Astrocyte (in vitro differentiated cells and primary cell): ENCODE measurements around the gene NXPH1. TPM values are rescaled to one million over a fixed set of nuclear protein-coding genes. Genes with fewer than 3 reads are reported as not detected.

Source experiments
- DNase-seq: peaks from one replicate; pipeline ENCODE4 v3.0.0-alpha.2; 2010; ENCODE audit warnings: low read depth
- FAIRE-seq: peaks from 2 replicates; lab custom pipeline; 2011; peaks lifted over from hg19 to GRCh38; lab: Jason Lieb, UNC
- H2AFZ ChIP-seq: 2 replicates; pipeline ENCODE4 v1.6.0; 2012; ENCODE audit warnings: low read depth, low read length, inconsistent platforms
- H3K27ac ChIP-seq: 2 replicates; pipeline ENCODE4 v1.5.1; 2011; ENCODE audit warnings: low read depth, low read length, inconsistent platforms
- H3K27me3 ChIP-seq: 2 replicates; pipeline ENCODE4 v1.6.0; 2011; ENCODE audit warnings: low read length, inconsistent platforms; ENCODE audit not compliant: insufficient read depth
- H3K36me3 ChIP-seq: 2 replicates; pipeline ENCODE4 v1.5.1; 2011; ENCODE audit warnings: low read length, inconsistent platforms; ENCODE audit not compliant: insufficient read depth
- H3K4me1 ChIP-seq: 2 replicates; pipeline ENCODE4 v1.5.1; 2011; ENCODE audit warnings: low read length, inconsistent platforms; ENCODE audit not compliant: insufficient read depth
- H3K4me2 ChIP-seq: 2 replicates; pipeline ENCODE4 v1.6.0; 2012; ENCODE audit warnings: low read length, inconsistent platforms
- H3K4me3 ChIP-seq: 2 replicates; pipeline ENCODE4 v1.5.1; 2011; ENCODE audit warnings: low read depth, mild to moderate bottlenecking, low read length, inconsistent platforms; ENCODE audit not compliant: insufficient read depth
- H3K79me2 ChIP-seq: 2 replicates; pipeline ENCODE4 v1.6.0; 2012; ENCODE audit warnings: mild to moderate bottlenecking, low read length, inconsistent platforms; ENCODE audit not compliant: insufficient read depth
- H3K9ac ChIP-seq: 2 replicates; pipeline ENCODE4 v1.6.0; 2012; ENCODE audit warnings: mild to moderate bottlenecking, low read length, inconsistent platforms
- H3K9me3 ChIP-seq: 2 replicates; pipeline ENCODE4 v1.5.1; 2012; ENCODE audit warnings: low read depth, mild to moderate bottlenecking, low read length, inconsistent platforms; ENCODE audit not compliant: insufficient read depth
- H4K20me1 ChIP-seq: 2 replicates; pipeline ENCODE4 v1.6.0; 2012; ENCODE audit warnings: low read length, inconsistent platforms; ENCODE audit not compliant: insufficient read depth
- H3K27ac Mint-ChIP-seq: one replicate; pipeline ENCODE4 v1.8.0; 2021; ENCODE audit warnings: mild to moderate bottlenecking, mixed read lengths; ENCODE audit not compliant: unreplicated experiment
- H3K27me3 Mint-ChIP-seq: one replicate; pipeline ENCODE4 v1.8.0; 2021; ENCODE audit warnings: low read depth, mixed read lengths; ENCODE audit not compliant: unreplicated experiment
- H3K36me3 Mint-ChIP-seq: one replicate; pipeline ENCODE4 v1.8.0; 2021; ENCODE audit warnings: low read depth, mixed read lengths; ENCODE audit not compliant: unreplicated experiment
- H3K4me1 Mint-ChIP-seq: one replicate; pipeline ENCODE4 v1.8.0; 2021; ENCODE audit warnings: low read depth, mixed read lengths; ENCODE audit not compliant: unreplicated experiment
- H3K4me3 Mint-ChIP-seq: one replicate; pipeline ENCODE4 v1.8.0; 2021; ENCODE audit warnings: mild to moderate bottlenecking, moderate library complexity, mixed read lengths; ENCODE audit not compliant: unreplicated experiment
- H3K9me3 Mint-ChIP-seq: one replicate; pipeline ENCODE4 v1.8.0; 2021; ENCODE audit warnings: mild to moderate bottlenecking, mixed read lengths; ENCODE audit not compliant: unreplicated experiment
- EZH2 ChIP-seq: IDR thresholded peaks from 2 replicates; pipeline ENCODE4 v1.6.1; 2012; ENCODE audit warnings: mild to moderate bottlenecking, low read length, inconsistent platforms; ENCODE audit not compliant: insufficient read depth
- total RNA-seq: library from RNA; stranded (reverse); gene quantifications from 2 replicates; pipeline ENCODE4 v1.2.1, GENCODE V29; 2021
- TF ChIP-seq, protein P1 (sequence below): IDR thresholded peaks from 2 replicates; pipeline ENCODE4 v1.5.1; 2011; ENCODE audit warnings: low read depth, mild to moderate bottlenecking, inconsistent platforms, low read length, moderate library complexity; ENCODE audit not compliant: insufficient read depth

Gene NXPH1
- total RNA-seq, 1 donor from 2014 or later = 0.16 TPM

DNA sequence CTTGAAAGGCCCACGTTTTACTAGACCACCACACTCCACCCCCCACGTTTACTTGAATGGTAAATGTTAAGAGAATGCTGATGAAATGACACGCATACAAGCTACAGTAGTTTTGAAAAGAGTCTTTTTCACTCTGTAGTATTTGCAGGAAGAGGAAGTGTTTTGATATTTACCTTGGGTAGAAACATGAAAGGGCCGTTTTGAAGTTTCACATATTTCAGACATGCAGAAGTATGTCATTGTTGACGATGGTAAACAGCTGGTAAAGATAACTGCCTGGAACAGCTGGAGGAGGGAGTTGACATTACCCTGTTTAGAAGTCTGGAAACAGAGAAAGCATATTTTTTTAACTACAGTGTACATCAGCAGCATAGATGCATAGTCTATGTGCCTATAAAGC lies 160.7 kb downstream of the NXPH1 start:
- H3K9ac ChIP-seq = no peak overlapping the region
- peaks cover 3% of the 10 kb centered on the region for H3K9me3 ChIP-seq
- no peaks in the 10 kb centered on the region for H3K27me3 ChIP-seq
- H3K4me2 ChIP-seq = no peak overlapping the region
- Mint-ChIP-seq H3K4me1 (no peaks in the 10 kb centered on the region), H3K4me3 (no peak overlapping the region), H3K36me3 (no peaks in the 10 kb centered on the region), H3K27me3 (no peaks in the 10 kb centered on the region), H3K9me3 (no peaks in the 10 kb centered on the region), H3K27ac (no peak overlapping the region)
- no peaks in the 10 kb centered on the region for H3K79me2 ChIP-seq
- TF ChIP-seq, protein P1, sequence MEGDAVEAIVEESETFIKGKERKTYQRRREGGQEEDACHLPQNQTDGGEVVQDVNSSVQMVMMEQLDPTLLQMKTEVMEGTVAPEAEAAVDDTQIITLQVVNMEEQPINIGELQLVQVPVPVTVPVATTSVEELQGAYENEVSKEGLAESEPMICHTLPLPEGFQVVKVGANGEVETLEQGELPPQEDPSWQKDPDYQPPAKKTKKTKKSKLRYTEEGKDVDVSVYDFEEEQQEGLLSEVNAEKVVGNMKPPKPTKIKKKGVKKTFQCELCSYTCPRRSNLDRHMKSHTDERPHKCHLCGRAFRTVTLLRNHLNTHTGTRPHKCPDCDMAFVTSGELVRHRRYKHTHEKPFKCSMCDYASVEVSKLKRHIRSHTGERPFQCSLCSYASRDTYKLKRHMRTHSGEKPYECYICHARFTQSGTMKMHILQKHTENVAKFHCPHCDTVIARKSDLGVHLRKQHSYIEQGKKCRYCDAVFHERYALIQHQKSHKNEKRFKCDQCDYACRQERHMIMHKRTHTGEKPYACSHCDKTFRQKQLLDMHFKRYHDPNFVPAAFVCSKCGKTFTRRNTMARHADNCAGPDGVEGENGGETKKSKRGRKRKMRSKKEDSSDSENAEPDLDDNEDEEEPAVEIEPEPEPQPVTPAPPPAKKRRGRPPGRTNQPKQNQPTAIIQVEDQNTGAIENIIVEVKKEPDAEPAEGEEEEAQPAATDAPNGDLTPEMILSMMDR = no peak
- no peak for TF ChIP-seq EZH2
- H3K27ac ChIP-seq = no peak overlapping the region
- no peaks in the 10 kb centered on the region for H3K36me3 ChIP-seq
- no peaks in the 10 kb centered on the region for H3K4me1 ChIP-seq
- no peak for FAIRE-seq
- no peak overlapping the region for H3K4me3 ChIP-seq
- DNase-seq = no peak
- no peak overlapping the region for H2AFZ ChIP-seq
- no peaks in the 10 kb centered on the region for H4K20me1 ChIP-seq

DNA sequence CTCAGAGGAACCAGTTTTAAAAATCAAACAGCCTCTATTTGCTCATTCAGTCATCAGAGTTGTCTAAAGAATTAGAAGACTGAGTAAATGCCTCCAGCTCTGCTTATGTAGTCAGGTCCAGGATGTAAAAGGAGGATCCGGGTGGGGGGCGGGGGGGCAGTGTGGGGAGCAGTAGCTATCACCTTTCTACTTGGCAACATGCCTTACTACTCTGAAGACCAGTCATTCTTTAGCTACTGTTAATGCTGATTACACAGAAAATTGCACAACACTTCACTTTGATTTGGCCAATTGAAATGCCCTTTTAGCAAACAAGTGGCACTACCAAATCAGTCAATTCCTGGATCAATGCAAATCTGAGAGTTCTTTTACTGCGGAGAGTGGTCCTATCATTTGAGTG lies 164.2 kb downstream of the NXPH1 start:
- no peaks in the 10 kb centered on the region for H3K4me1 Mint-ChIP-seq
- H3K27ac Mint-ChIP-seq = no peak overlapping the region
- no peak overlapping the region for H3K9ac ChIP-seq
- H3K27me3 ChIP-seq = no peaks in the 10 kb centered on the region
- TF ChIP-seq, protein P1 = no peak
- TF ChIP-seq EZH2 = no peak
- no peak overlapping the region for H3K4me3 Mint-ChIP-seq
- H3K4me2 ChIP-seq = no peak overlapping the region
- FAIRE-seq (no peak), DNase-seq (no peak)
- H3K36me3 ChIP-seq = no peaks in the 10 kb centered on the region
- H3K9me3 Mint-ChIP-seq = no peaks in the 10 kb centered on the region
- no peaks in the 10 kb centered on the region for H3K4me1 ChIP-seq
- H3K79me2 ChIP-seq = no peaks in the 10 kb centered on the region
- no peaks in the 10 kb centered on the region for H4K20me1 ChIP-seq
- H3K27me3 Mint-ChIP-seq = no peaks in the 10 kb centered on the region
- H3K27ac ChIP-seq = no peak overlapping the region
- H3K4me3 ChIP-seq = no peak overlapping the region
- no peak overlapping the region for H2AFZ ChIP-seq
- peaks cover 3% of the 10 kb centered on the region for H3K9me3 ChIP-seq
- no peaks in the 10 kb centered on the region for H3K36me3 Mint-ChIP-seq

DNA sequence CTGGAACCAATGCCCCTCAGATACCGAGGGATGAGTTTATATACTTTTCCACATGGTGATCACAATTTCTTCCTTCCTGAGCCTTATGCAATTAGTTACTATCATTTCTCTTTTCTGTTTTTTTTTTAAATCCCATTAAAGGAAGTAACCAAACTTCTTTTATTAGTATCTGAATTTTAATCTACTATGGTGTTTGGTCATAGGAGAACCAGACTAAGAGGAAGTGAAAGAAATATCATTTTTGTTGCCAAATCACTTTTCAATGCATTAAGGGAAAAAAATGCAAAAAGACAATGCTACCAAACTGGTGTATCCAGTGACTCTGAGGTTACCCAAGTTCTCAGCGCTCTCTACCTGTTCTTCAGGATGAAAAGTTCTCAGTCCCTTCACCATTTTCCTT lies 167.7 kb downstream of the NXPH1 start:
- no peaks in the 10 kb centered on the region for H3K4me1 ChIP-seq
- Mint-ChIP-seq H3K27me3 (no peaks in the 10 kb centered on the region), H3K4me1 (no peaks in the 10 kb centered on the region), H3K9me3 (no peaks in the 10 kb centered on the region), H3K27ac (no peak overlapping the region), H3K4me3 (no peak overlapping the region), H3K36me3 (no peaks in the 10 kb centered on the region)
- FAIRE-seq = no peak
- no peaks in the 10 kb centered on the region for H3K36me3 ChIP-seq
- H3K27ac ChIP-seq = no peak overlapping the region
- no peak overlapping the region for H2AFZ ChIP-seq
- H3K27me3 ChIP-seq = no peaks in the 10 kb centered on the region
- H3K79me2 ChIP-seq = no peaks in the 10 kb centered on the region
- H3K9me3 ChIP-seq = no peaks in the 10 kb centered on the region
- H3K4me2 ChIP-seq = no peak overlapping the region
- no peak overlapping the region for H3K9ac ChIP-seq
- no peak for TF ChIP-seq EZH2
- TF ChIP-seq, protein P1 = no peak
- H4K20me1 ChIP-seq = no peaks in the 10 kb centered on the region
- H3K4me3 ChIP-seq = no peak overlapping the region
- DNase-seq = no peak
